GM18861 (cell line): ENCODE data around the gene CTTNBP2NL.

Experiments used
- ATAC-seq: cut with Tn5 transposase; IDR thresholded peaks from one replicate; pipeline ENCODE4 v1.9.1; 2021; ENCODE audit not compliant: unreplicated experiment

CTTNBP2NL gene

GRCh38 chr1:112395821-112396652 is at the start of gene CTTNBP2NL:
CTTNBP2NL (plus strand) TSS chr1:112396214; CDS start chr1:112416166, 19,952 bp downstream.
- ATAC-seq = peak; percentile 67

DNA sequence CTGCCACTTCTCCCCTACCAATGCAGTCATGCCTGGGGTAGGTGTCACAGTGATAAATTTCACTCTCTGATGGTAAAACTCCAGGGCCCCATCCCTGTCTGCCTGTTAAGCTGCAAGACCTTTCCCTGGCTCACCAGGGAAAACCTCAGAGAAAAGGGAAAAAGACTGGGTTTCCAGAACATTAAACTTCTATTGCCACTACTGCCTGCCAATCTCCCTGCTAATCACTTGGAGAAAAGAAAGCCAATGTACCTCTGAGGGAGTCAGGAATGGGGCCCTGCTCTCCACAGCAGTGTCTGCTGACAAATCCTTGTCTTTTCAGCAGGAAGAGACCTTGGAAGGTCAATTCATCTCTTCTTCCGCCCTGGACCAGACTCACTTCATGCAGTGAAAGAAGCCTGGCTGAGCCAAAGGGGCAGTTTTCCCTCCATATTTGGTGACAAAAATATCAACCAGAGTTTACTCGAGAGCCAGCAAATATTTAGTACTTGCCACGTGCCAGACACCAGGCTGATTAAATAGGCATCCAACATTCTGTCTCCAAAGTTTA is 49.1 kb upstream of the CTTNBP2NL start:
- no peak for ATAC-seq

DNA sequence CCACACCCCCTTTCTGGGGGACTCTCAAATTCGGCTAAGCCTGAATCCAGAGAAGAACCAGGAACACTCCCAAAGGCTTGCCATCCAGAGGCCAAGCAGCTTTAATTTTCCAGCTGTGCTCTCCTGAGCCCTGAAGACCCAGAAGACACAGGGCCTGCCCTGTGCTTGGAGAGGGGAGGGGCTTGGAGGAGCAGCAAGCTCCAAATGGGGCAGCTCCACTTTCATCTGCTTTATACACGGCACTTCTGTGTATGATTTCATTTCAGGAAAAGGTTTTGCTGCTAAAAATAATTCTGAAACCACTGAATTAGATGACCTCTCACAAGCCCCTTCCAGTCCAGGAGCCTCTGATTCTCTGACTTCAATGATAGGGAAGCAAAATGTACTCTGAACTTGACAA is 39.2 kb upstream of the CTTNBP2NL start:
- ATAC-seq = no peak

DNA sequence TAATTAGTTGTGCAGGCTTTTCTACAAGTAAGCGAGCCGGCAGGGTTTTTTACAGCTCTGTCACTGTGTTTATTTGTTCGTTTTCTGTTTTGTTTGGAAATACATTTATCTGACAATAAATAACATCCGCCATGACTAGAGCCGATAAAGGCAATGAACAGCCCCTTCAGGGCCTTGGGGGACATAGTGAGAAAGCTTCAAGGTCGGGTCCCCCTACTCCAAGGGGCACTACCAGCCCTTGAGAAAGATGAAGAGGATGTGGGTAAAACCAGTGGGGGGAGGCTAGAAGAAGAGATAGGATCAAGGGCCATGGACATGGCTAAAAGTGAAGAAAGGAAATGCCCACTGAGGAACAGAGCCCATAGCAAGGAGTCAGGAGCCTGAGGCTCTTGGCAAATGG is 38.5 kb upstream of the CTTNBP2NL start:
- no peak for ATAC-seq

GRCh38 chr1:112358061-112358770 is 37.8 kb upstream of the CTTNBP2NL start:
- no peak for ATAC-seq

DNA sequence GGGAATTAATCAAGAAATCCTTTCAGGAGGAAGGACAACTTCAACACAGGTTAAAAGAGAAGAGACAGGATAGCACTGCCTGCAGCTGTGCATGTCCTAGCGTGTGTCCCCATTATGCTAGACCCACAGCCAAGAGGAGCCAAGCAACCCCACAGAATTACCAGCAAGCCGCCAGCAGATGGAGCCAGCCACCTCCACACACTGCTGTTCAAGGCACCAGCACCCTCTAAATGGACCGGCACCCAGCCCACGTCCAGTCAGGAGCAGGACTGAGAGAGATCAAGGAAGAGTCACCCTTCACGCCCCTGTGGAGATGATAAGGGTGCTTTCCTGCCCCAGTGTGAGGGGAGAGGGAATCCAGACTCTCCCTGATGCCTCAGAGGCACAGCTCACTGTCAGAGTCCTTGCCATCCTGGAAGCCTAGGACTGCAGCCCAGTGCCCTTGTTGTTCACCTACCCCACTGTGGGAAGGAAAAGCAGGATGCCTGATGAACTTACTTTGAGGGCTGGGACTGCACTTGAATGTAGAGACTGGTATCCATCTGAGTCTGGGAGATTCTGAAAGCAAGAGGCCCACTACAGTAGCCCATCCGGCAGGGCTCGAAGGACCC is 37.1 kb upstream of the CTTNBP2NL start:
- peak; percentile 46 for ATAC-seq

DNA sequence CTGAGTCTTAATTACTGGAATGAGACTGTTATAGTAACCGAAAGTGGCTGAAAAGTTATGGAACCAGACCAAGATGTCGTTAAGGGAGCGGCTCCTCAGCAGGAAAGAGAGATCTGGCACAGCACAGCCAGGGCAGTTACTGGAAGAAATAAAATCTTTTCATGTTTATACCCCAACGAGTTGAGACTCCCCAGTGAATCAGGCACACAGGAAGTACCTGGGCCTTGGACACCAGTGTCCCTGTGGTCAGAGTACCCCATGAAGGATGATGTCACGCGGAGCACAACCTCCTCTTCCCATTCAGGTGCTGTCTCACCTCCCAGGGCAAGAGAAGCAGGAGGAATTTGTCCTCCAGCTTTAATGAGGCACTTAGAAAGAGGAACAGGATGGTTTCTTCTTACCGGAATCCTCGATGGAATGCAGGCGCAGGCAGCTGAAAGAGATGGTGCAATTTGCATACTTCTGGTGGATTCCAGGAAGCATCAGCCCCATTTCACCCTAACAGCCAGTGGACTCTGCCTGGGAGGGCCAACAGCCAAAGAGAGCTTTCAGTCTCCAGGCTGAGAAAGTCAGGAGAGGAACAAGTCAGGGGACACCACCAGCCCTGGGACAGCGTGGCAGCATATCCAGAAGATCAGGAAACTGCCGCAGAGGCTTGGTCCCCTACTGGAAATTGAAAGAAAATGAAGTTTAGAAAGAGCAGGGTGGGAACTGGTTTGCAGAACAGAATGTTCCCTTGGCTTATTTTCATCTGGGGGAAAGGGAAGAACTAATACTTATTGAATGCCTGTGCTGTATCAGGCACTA is 35.9 kb upstream of the CTTNBP2NL start:
- ATAC-seq = no peak

DNA sequence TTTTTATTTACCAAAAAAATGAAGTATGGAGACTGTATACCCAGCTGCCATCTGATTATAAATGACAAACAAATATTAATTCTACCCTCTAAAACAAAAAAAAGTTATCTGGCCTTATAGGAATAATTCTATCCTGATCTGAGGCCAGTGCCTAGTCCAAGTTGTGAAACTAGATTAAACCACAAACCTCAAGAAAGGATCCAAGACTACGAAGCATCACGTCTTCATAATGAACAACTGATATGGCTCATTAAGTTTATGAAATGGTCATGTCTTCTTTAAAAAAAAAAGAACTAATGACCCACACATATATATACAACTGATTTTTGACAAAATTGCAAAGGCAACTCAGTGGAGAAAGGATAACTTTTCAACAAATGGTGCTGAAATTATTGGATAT is 32.4 kb upstream of the CTTNBP2NL start:
- no peak for ATAC-seq

GRCh38 chr1:112368198-112368597 is 27.8 kb upstream of the CTTNBP2NL start:
- no peak for ATAC-seq

GRCh38 chr1:112369392-112370285 is 26.4 kb upstream of the CTTNBP2NL start:
- ATAC-seq = peak; percentile 95

DNA sequence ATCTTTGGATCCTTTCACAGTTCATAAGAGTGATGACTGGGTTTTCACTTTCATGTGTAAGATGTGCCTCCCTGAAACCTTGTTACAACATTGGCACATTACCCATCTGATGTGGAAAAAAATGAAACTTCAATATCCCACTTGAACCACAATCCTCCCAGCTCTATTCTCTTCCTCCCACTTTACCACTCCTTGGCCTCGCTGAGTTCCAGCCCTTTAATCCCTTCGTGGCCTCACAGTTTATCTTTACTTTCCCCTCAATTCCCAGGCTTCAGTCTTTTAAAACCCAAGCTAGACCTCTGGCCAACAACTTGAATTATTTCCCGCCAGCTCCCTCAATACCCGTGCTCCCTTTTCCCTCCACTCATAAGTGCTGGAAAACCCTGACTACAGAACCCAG is 25.0 kb upstream of the CTTNBP2NL start:
- ATAC-seq = no peak

- ATAC-seq = no peak
Observed at GRCh38 chr1:112371775-112372174, 24.2 kb upstream of the CTTNBP2NL start.

DNA sequence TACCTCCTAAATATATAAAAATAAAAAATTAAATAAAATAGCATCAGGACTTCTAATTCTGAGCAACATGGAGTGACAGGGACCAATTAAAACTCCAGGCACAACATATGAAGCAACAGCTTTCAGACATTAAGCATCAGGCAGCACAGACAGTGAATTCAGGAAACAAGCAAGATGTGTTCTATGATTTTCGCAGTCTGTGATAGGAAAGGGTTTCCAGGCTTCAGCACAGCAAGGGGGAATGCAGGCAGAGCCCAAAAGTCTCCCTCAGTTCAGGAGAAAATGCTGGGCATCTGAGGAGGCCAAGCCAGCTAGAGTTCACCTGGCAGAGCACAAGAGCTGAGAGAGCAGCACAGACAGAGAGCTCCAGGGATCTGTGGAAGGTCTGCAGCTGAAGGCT is 22.2 kb upstream of the CTTNBP2NL start:
- ATAC-seq = no peak

DNA sequence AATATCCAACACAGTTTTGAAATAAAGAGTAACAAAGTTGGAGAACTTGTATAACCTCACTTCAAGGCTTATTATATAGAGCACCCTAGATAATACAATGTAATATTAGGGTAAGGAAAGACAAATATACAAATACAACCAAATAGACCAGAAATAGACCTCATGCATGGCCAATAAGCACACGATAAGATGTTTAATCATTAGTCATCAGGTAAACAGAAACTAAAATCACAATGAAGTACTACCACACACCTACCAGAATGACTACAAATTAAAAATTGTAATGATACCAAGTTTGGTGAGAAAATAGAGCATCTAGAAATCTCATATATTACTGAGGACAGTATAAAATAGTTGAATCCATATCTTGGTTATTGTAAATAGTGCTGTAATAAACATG is 20.3 kb upstream of the CTTNBP2NL start:
- no peak for ATAC-seq

GRCh38 chr1:112380356-112380755 is 15.7 kb upstream of the CTTNBP2NL start:
- no peak for ATAC-seq

- no peak for ATAC-seq
Observed at GRCh38 chr1:112381324-112382076, 14.5 kb upstream of the CTTNBP2NL start.

- ATAC-seq = no peak
Observed at GRCh38 chr1:112383759-112384370, 12.1 kb upstream of the CTTNBP2NL start.

DNA sequence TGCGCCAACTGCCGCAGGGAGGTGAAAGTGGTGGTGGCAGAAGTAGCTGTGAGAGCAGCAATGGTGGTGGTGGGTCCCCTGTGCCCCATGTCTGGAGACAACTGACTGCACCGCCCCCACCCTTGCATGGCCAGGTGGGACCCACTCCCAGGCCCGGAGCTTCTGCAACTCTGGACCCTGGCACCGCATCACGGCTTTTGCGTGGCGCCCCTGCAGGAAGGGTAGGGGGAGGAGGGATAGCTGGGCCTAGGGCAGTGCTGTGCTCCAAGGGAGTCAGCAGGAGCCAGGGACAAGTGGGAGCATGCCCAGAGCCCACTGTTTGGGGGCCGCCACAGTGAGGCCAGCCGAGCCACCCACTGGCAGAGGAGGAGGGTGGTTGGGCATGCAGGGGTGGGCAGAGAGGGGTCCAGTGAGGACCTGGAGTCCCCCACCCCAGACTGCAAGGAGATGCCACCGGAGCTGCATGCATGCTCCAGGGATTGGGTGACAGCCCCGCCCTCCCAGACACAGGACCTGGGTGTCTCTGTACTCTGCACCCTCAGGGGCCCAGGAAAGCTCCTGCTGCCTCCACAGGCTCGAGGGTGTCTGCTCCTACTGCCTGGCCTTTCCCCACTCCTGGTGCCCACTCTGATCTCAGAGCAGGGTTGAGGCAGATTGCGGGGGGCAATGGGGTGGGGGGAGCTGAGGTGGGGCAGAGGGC is 9.8 kb upstream of the CTTNBP2NL start:
- ATAC-seq = no peak
